GM18873 (cell line): Measurements from ENCODE around the gene PHKA2.

Experiments used
- ATAC-seq: cut with Tn5 transposase; IDR thresholded peaks from one replicate; pipeline ENCODE4 v1.9.1; 2021; ENCODE audit warnings: mild to moderate bottlenecking, moderate library complexity, moderate number of reproducible peaks; ENCODE audit not compliant: unreplicated experiment, low FRiP score

PHKA2 gene

GRCh38 chrX:18893536-18893935 lies 90.4 kb downstream of the PHKA2 start:
- ATAC-seq, result no peak

- ATAC-seq, result no peak
These were observed 91.0 kb downstream of the PHKA2 start for GRCh38 chrX:18892899-18893298.

GRCh38 chrX:18891548-18891945 lies 92.4 kb downstream of the PHKA2 start:
- no peak for ATAC-seq

- ATAC-seq, result no peak
These were observed 93.0 kb downstream of the PHKA2 start for GRCh38 chrX:18890724-18891547.

- no peak for ATAC-seq
These were observed 93.9 kb downstream of the PHKA2 start for GRCh38 chrX:18890049-18890381.

GRCh38 chrX:18889346-18890048 lies 94.4 kb downstream of the PHKA2 start:
- no peak for ATAC-seq

GRCh38 chrX:18888281-18888680 lies 95.6 kb downstream of the PHKA2 start:
- ATAC-seq, result no peak

- no peak for ATAC-seq
These were observed 96.1 kb downstream of the PHKA2 start for GRCh38 chrX:18887825-18888212.

- ATAC-seq, result no peak
These were observed 96.6 kb downstream of the PHKA2 start for GRCh38 chrX:18887177-18887824.

- peak; percentile 57 for ATAC-seq
These were observed 97.4 kb downstream of the PHKA2 start for GRCh38 chrX:18886344-18887161.

- peak; percentile 29 for ATAC-seq
These were observed 97.9 kb downstream of the PHKA2 start for GRCh38 chrX:18886005-18886343.

- no peak for ATAC-seq
These were observed 98.4 kb downstream of the PHKA2 start for GRCh38 chrX:18885328-18886004.

GRCh38 chrX:18884916-18885315 lies 99.0 kb downstream of the PHKA2 start:
- ATAC-seq, result no peak

GRCh38 chrX:18883961-18884765 lies 99.8 kb downstream of the PHKA2 start:
- ATAC-seq, result no peak

GRCh38 chrX:18883234-18883960 lies 100.5 kb downstream of the PHKA2 start:
- no peak for ATAC-seq

GRCh38 chrX:18879144-18879543 lies 104.8 kb downstream of the PHKA2 start:
- ATAC-seq, result no peak

- ATAC-seq, result no peak
These were observed 106.4 kb downstream of the PHKA2 start for GRCh38 chrX:18877469-18877868.

- ATAC-seq, result no peak
These were observed 108.5 kb downstream of the PHKA2 start for GRCh38 chrX:18875256-18875878.
